ENCODE measurements around the gene FSD1. TPM values are rescaled to one million over a fixed set of nuclear protein-coding genes. Genes with fewer than 3 reads are reported as not detected.
"Not testable (repeated sequence)": the region's sequence is repeated elsewhere in the genome, so short reads cannot be mapped to it uniquely, and the experiment has no call there.

Gene FSD1
- total RNA-seq, 3 donors from 2014 or later = 0.64 to 2.0 (median 0.84) TPM

- Histone ChIP-seq H3K36me3 (ENCODE audit: low read depth) (peaks cover 5% of the 10 kb centered on the region), H3K9me3 (no peaks in the 10 kb centered on the region), H3K4me3 (no peak overlapping the region), H3K4me1 (ENCODE audit: low read depth) (peaks cover 21% of the 10 kb centered on the region)
- DNase-seq (no peak), ATAC-seq (no peak)
- TF ChIP-seq CTCF (IDR thresholded peaks at IDR 0.05) = no peak
- intact Hi-C loops (cut with DNase I, micrococcal nuclease) = no loop called here
These were observed 41.1 kb downstream of the FSD1 start for GRCh38 chr19:4345342-4346019.

- peaks cover 21% of the 10 kb centered on the region for H3K4me1 ChIP-seq (ENCODE audit: low read depth)
- H3K4me3 ChIP-seq = no peak overlapping the region
- intact Hi-C loops (cut with DNase I, micrococcal nuclease) = no loop called here
- ATAC-seq (no peak), DNase-seq (no peak)
- H3K36me3 ChIP-seq (ENCODE audit: low read depth) = peaks cover 5% of the 10 kb centered on the region
- no peaks in the 10 kb centered on the region for H3K9me3 ChIP-seq
- TF ChIP-seq CTCF (IDR thresholded peaks at IDR 0.05) = no peak
These were observed 41.6 kb downstream of the FSD1 start for GRCh38 chr19:4346020-4346383.

GRCh38 chr19:4347521-4347920, 43.1 kb downstream of the FSD1 start:
- Histone ChIP-seq H3K9me3 (no peaks in the 10 kb centered on the region), H3K4me3 (no peak overlapping the region), H3K4me1 (ENCODE audit: low read depth) (peaks cover 11% of the 10 kb centered on the region), H3K36me3 (ENCODE audit: low read depth) (peaks cover 4% of the 10 kb centered on the region)
- no peak for TF ChIP-seq CTCF (IDR thresholded peaks at IDR 0.05)
- intact Hi-C loops (cut with DNase I, micrococcal nuclease) = no loop called here
- ATAC-seq (no peak), DNase-seq (no peak)

GRCh38 chr19:4349225-4349624, 44.8 kb downstream of the FSD1 start:
- H3K36me3 ChIP-seq (ENCODE audit: low read depth); ATAC-seq; H3K4me3 ChIP-seq; H3K9me3 ChIP-seq; intact Hi-C loops (cut with DNase I, micrococcal nuclease); H3K4me1 ChIP-seq (ENCODE audit: low read depth); DNase-seq: not testable (repeated sequence)

GRCh38 chr19:4350111-4350510, 45.7 kb downstream of the FSD1 start:
- TF ChIP-seq CTCF (IDR thresholded peaks at IDR 0.05) = no peak
- intact Hi-C loops (cut with DNase I, micrococcal nuclease) = loop anchor here (5.0 to 10.0 kb wide), 2 partner anchors 83 to 85 kb away; no protein-coding TSS in a partner anchor
- H3K36me3 ChIP-seq (ENCODE audit: low read depth) = no peaks in the 10 kb centered on the region

GRCh38 chr19:4350726-4351125, 46.3 kb downstream of the FSD1 start:
- Histone ChIP-seq H3K4me1 (ENCODE audit: low read depth) (no peaks in the 10 kb centered on the region), H3K4me3 (no peak overlapping the region), H3K36me3 (ENCODE audit: low read depth) (no peaks in the 10 kb centered on the region), H3K9me3 (no peaks in the 10 kb centered on the region)
- no peak for TF ChIP-seq CTCF (IDR thresholded peaks at IDR 0.05)
- no peak for DNase-seq
- intact Hi-C loops (cut with DNase I, micrococcal nuclease) = loop anchor here (5.0 to 10.0 kb wide), 2 partner anchors 83 to 86 kb away; no protein-coding TSS in a partner anchor
- ATAC-seq = no peak

More at GRCh38 chr19:4350111-4350510, 45.7 kb downstream of the FSD1 start:
- Histone ChIP-seq H3K9me3 (no peaks in the 10 kb centered on the region), H3K4me1 (ENCODE audit: low read depth) (no peaks in the 10 kb centered on the region), H3K4me3 (no peak overlapping the region)
- DNase-seq (no peak), ATAC-seq (no peak)

All from mucosa of descending colon (tissue), 3 donors.